ENCODE measurements around the gene ZNF530. TPM values are rescaled to one million over a fixed set of nuclear protein-coding genes. Genes with fewer than 3 reads are reported as not detected.

The ZNF530 gene
- total and polyA plus RNA-seq, 2 donors from 2014 or later = 1.1 to 3.5 TPM

DNA sequence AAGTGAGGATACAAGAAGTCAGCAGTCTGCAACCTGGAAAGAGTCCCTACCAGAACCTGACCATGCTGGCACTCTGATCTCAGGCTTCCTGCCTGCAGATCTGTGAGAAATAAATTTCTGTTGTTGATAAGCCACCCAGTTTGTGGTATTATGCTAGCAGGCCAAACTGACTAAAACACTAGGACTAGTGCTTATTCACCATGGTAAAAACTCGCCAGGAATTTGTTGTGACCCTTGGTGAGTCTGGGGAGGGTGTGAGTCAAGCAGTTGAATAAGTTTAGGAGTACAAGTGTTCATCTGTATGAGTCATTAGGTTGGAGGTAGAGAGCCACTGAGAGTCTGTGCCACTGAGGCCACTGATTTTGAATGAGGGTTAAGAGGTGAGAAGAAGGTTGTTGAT is 12.2 kb upstream of the ZNF530 start:
- Histone ChIP-seq H3K27me3 (ENCODE audit: control insufficient read depth, insufficient read depth, low read length) (no peaks in the 10 kb centered on the region), H3K9me3 (ENCODE audit: control insufficient read depth in 2 of 3, insufficient read depth in 1 of 3, low read length in 3 of 3) (peaks cover 24 to 68% (median 30%) of the 10 kb centered on the region in 3 donors), H3K27ac (ENCODE audit: low read depth in 2 of 2, low read length in 2 of 2) (no peak overlapping the region), H3K36me3 (ENCODE audit: control insufficient read depth in 2 of 3, insufficient read depth in 3 of 3, low read length in 3 of 3) (peaks cover 15 to 34% (median 31%) of the 10 kb centered on the region in 3 donors), H3K9ac (ENCODE audit: low read length in 3 of 3) (no peak overlapping the region), H3K4me3 (ENCODE audit: low read length in 3 of 3) (peak overlapping the region in 1 of 3 donors; percentile 14), H3K4me1 (ENCODE audit: control insufficient read depth in 2 of 3, insufficient read depth in 2 of 3, low read depth in 1 of 3, low read length in 3 of 3) (peaks cover 0 to 11% (median 0%) of the 10 kb centered on the region in 3 donors)
- FAIRE-seq (no peak), DNase-seq (no peak)
- intact Hi-C loops (cut with DNase I) = no loop called here
- TF ChIP-seq, protein P1, sequence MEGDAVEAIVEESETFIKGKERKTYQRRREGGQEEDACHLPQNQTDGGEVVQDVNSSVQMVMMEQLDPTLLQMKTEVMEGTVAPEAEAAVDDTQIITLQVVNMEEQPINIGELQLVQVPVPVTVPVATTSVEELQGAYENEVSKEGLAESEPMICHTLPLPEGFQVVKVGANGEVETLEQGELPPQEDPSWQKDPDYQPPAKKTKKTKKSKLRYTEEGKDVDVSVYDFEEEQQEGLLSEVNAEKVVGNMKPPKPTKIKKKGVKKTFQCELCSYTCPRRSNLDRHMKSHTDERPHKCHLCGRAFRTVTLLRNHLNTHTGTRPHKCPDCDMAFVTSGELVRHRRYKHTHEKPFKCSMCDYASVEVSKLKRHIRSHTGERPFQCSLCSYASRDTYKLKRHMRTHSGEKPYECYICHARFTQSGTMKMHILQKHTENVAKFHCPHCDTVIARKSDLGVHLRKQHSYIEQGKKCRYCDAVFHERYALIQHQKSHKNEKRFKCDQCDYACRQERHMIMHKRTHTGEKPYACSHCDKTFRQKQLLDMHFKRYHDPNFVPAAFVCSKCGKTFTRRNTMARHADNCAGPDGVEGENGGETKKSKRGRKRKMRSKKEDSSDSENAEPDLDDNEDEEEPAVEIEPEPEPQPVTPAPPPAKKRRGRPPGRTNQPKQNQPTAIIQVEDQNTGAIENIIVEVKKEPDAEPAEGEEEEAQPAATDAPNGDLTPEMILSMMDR (IDR thresholded peaks at IDR 0.05; ENCODE audit: borderline replicate concordance, extremely low read depth, insufficient read depth) = no peak

DNA sequence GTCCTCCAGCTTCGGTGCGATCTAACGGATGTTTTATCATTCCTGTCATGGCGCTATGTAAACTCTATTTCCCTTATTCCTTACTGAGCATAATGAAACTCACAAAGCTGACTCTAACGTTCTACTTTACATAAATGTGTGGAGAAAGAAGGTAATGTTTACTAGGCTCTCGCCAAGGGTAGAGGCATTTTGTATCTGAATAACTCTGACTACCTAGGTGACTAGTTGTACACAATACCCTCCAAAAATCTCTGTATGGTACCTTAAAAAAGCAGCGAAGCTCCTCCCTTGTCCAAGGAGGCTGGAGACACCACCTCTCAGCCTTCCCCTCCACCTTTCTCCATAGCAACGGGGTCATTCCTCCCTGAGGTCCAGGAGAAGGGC is 316 bp upstream of the ZNF530 start:
- FAIRE-seq (no peak), DNase-seq (no peak)
- TF ChIP-seq, protein P1 (IDR thresholded peaks at IDR 0.05; ENCODE audit: borderline replicate concordance, extremely low read depth, insufficient read depth) = no peak
- intact Hi-C loops (cut with DNase I) = no loop called here
- peaks cover 0 to 6% (median 0%) of the 10 kb centered on the region in 3 donors for H3K9me3 ChIP-seq (ENCODE audit: control insufficient read depth in 2 of 3, insufficient read depth in 1 of 3, low read length in 3 of 3)
- H3K27me3 ChIP-seq (ENCODE audit: control insufficient read depth, insufficient read depth, low read length) = no peaks in the 10 kb centered on the region
- H3K4me3 ChIP-seq (ENCODE audit: low read length in 3 of 3) = peak overlapping the region; percentile 55 to 80 (median 80)
- no peak overlapping the region for H3K27ac ChIP-seq (ENCODE audit: low read depth in 2 of 2, low read length in 2 of 2)
- H3K9ac ChIP-seq (ENCODE audit: low read length in 3 of 3) = no peak overlapping the region
- H3K36me3 ChIP-seq (ENCODE audit: control insufficient read depth in 2 of 3, insufficient read depth in 3 of 3, low read length in 3 of 3) = peaks cover 0 to under 1% (median 0%) of the 10 kb centered on the region in 3 donors
- peaks cover 0 to 9% (median 6%) of the 10 kb centered on the region in 3 donors for H3K4me1 ChIP-seq (ENCODE audit: control insufficient read depth in 2 of 3, insufficient read depth in 2 of 3, low read depth in 1 of 3, low read length in 3 of 3)

DNA sequence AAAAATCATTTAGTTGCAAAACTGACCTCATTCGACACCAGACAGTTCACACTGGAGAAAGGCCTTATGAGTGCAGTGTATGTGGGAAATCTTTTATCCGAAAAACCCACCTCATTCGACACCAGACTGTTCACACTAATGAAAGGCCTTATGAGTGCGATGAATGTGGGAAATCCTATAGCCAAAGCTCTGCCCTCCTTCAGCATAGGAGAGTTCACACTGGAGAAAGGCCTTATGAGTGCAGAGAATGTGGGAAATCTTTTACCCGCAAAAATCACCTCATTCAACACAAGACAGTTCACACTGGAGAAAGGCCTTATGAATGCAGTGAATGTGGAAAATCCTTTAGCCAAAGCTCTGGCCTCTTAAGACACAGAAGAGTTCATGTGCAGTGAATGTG is 7.2 kb downstream of the ZNF530 start:
- Histone ChIP-seq H3K9me3 (ENCODE audit: control insufficient read depth in 2 of 3, insufficient read depth in 1 of 3, low read length in 3 of 3) (peaks cover 0 to 17% (median 6%) of the 10 kb centered on the region in 3 donors), H3K27me3 (ENCODE audit: control insufficient read depth, insufficient read depth, low read length) (no peaks in the 10 kb centered on the region), H3K36me3 (ENCODE audit: control insufficient read depth in 2 of 3, insufficient read depth in 3 of 3, low read length in 3 of 3) (peaks cover 2 to 11% (median 10%) of the 10 kb centered on the region in 3 donors), H3K4me3 (ENCODE audit: low read length in 3 of 3) (no peak overlapping the region), H3K9ac (ENCODE audit: low read length in 3 of 3) (no peak overlapping the region), H3K4me1 (ENCODE audit: control insufficient read depth in 2 of 3, insufficient read depth in 2 of 3, low read depth in 1 of 3, low read length in 3 of 3) (no peaks in the 10 kb centered on the region), H3K27ac (ENCODE audit: low read depth in 2 of 2, low read length in 2 of 2) (no peak overlapping the region)
- no peak for DNase-seq
- TF ChIP-seq, protein P1 (IDR thresholded peaks at IDR 0.05; ENCODE audit: borderline replicate concordance, extremely low read depth, insufficient read depth) = no peak
- intact Hi-C loops (cut with DNase I) = no loop called here
- no peak for FAIRE-seq

DNA sequence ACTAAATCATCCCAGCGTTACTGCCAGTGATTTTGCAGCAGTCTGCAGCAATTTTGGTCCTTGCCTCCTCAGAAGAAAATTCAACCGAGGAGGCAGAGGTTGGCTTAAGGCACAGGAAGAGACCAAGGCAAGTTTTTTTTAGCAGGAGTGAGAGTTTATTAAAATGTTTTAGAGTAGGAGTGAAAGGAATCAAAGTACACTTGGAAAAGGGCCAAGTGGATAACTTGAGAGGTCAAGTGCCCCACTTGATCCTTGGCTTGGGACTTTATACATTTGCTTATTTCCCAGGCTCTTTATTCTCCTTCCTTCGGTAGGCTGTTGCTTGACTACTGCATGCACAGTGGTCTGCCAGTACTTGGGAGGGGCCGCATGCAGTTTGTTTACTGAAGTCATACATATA is 11.4 kb downstream of the ZNF530 start:
- Histone ChIP-seq H3K4me3 (ENCODE audit: low read length in 3 of 3) (no peak overlapping the region), H3K9ac (ENCODE audit: low read length in 3 of 3) (no peak overlapping the region), H3K27ac (ENCODE audit: low read depth in 2 of 2, low read length in 2 of 2) (no peak overlapping the region), H3K4me1 (ENCODE audit: control insufficient read depth in 2 of 3, insufficient read depth in 2 of 3, low read depth in 1 of 3, low read length in 3 of 3) (peaks cover 0 to 5% (median 0%) of the 10 kb centered on the region in 3 donors), H3K27me3 (ENCODE audit: control insufficient read depth, insufficient read depth, low read length) (no peaks in the 10 kb centered on the region), H3K9me3 (ENCODE audit: control insufficient read depth in 2 of 3, insufficient read depth in 1 of 3, low read length in 3 of 3) (peaks cover 5 to 23% (median 10%) of the 10 kb centered on the region in 3 donors), H3K36me3 (ENCODE audit: control insufficient read depth in 2 of 3, insufficient read depth in 3 of 3, low read length in 3 of 3) (peaks cover 5 to 11% (median 8%) of the 10 kb centered on the region in 3 donors)
- TF ChIP-seq, protein P1 (IDR thresholded peaks at IDR 0.05; ENCODE audit: borderline replicate concordance, extremely low read depth, insufficient read depth) = no peak
- FAIRE-seq (no peak), DNase-seq (no peak)
- intact Hi-C loops (cut with DNase I) = no loop called here
